ENCODE data around the gene SULT2B1. TPM values are rescaled to one million over a fixed set of nuclear protein-coding genes. Genes with fewer than 3 reads are reported as not detected.
"Not testable (repeated sequence)": the region's sequence is repeated elsewhere in the genome, so short reads cannot be mapped to it uniquely, and the experiment has no call there.

SULT2B1 gene
- total RNA-seq, 4 donors from 2014 or later, result not detected

DNA sequence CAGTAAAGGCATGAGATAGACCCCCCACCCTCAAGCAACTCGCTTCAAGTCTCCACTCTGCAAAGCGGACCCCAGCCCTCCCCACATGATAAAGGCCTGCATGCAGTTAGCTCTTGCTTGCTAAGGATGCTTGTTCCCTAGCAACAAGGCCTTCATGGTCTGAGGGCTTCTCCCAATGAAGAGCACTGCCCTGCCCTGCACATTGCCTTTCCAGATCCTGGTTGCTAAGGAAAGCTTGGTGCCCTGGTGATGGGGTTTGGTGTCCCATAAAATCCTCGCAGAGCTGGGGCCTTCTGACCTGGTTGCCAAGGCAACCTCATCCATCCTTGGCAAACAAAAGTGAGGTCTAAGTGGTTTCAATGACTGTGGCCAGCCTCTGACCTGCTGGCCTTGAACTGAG, 79.3 kb downstream of the SULT2B1 start:
- WGBS, 2 donors, result 54 to 67% methylated on average over 3 of the region's 3 CpGs
- H3K36me3 ChIP-seq, result peaks cover 0 to 61% (median 0%) of the 10 kb centered on the region in 3 donors
- no peak for DNase-seq (ENCODE audit: low spot score in 2 of 2)
- TF ChIP-seq EP300 (IDR thresholded peaks at IDR 0.05) (no peak), POLR2A (IDR thresholded peaks at IDR 0.05) (no peak)
- TF ChIP-seq, protein P1, sequence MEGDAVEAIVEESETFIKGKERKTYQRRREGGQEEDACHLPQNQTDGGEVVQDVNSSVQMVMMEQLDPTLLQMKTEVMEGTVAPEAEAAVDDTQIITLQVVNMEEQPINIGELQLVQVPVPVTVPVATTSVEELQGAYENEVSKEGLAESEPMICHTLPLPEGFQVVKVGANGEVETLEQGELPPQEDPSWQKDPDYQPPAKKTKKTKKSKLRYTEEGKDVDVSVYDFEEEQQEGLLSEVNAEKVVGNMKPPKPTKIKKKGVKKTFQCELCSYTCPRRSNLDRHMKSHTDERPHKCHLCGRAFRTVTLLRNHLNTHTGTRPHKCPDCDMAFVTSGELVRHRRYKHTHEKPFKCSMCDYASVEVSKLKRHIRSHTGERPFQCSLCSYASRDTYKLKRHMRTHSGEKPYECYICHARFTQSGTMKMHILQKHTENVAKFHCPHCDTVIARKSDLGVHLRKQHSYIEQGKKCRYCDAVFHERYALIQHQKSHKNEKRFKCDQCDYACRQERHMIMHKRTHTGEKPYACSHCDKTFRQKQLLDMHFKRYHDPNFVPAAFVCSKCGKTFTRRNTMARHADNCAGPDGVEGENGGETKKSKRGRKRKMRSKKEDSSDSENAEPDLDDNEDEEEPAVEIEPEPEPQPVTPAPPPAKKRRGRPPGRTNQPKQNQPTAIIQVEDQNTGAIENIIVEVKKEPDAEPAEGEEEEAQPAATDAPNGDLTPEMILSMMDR (IDR thresholded peaks at IDR 0.05), result no peak
- no peaks in the 10 kb centered on the region for H3K9me3 ChIP-seq
- no peaks in the 10 kb centered on the region for H3K27me3 ChIP-seq
- H3K4me1 ChIP-seq, result peaks cover 0 to 75% (median 41%) of the 10 kb centered on the region in 4 donors
- H3K4me3 ChIP-seq, result no peak overlapping the region
- peak overlapping the region in 3 of 4 donors; percentile 77 to 81 (median 78) for H3K27ac ChIP-seq

DNA sequence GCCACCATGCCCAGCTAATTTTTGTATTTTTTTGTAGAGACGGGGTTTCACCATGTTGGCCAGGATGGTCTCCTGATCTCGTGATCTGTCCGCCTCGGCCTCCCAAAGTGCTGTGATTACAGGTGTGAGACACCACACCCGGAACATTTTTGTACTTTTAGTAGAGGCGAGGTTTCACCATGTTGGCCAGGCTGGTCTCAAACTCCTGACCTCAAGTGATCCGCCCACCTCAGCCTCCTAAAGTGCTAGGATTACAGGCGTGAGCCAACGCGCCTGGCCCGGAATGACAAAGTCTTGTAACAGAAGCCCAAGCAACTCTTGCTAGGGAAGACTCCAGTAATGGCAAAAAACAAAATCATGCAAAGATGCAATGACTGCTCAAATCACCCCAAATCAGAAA, 80.3 kb downstream of the SULT2B1 start:
- H3K4me1 ChIP-seq, result peaks cover 0 to 84% (median 45%) of the 10 kb centered on the region in 4 donors
- H3K9me3 ChIP-seq; DNase-seq (ENCODE audit: low spot score in 2 of 2); H3K27me3 ChIP-seq; H3K4me3 ChIP-seq: not testable (repeated sequence)
- H3K27ac ChIP-seq, result peak overlapping the region in 3 of 4 donors; percentile 29 to 99 (median 94)
- 87 to 89% methylated on average over 10 to 11 of the region's 11 CpGs for WGBS, 2 donors
- peaks cover 0 to 53% (median 0%) of the 10 kb centered on the region in 3 donors for H3K36me3 ChIP-seq

DNA sequence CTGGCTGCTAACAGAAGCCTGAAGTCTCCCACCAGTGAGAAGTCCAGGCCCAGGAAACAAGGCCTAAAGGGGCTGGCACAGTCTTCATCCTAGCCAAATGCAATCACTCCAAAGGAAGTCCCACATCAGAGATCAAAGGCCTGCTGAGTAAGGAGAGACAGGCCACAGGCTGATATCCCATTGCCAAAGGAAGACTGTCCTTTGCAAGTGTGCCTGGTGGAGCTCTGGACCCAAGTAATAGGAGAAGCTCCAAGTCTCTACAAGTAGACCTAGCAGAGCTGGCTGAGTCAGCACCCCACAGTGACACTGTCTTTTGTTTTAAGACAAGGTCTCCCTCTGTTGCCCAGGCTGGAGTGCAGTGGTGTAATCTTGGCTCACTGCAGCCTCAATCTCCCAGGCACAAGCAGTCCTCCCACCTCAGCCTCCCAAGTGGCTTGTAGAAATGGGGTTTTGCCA, 80.7 kb downstream of the SULT2B1 start:
- Histone ChIP-seq H3K9me3 (no peaks in the 10 kb centered on the region), H3K27me3 (no peaks in the 10 kb centered on the region), H3K27ac (peak overlapping the region; percentile 94 to 99 (median 99)), H3K4me1 (peaks cover 0 to 84% (median 45%) of the 10 kb centered on the region in 4 donors), H3K4me3 (no peak overlapping the region), H3K36me3 (peaks cover 0 to 49% (median 0%) of the 10 kb centered on the region in 3 donors)
- no peak for DNase-seq (ENCODE audit: low spot score in 2 of 2)
- TF ChIP-seq, protein P1 (IDR thresholded peaks at IDR 0.05), result no peak
- no peak for TF ChIP-seq POLR2A (IDR thresholded peaks at IDR 0.05)

DNA sequence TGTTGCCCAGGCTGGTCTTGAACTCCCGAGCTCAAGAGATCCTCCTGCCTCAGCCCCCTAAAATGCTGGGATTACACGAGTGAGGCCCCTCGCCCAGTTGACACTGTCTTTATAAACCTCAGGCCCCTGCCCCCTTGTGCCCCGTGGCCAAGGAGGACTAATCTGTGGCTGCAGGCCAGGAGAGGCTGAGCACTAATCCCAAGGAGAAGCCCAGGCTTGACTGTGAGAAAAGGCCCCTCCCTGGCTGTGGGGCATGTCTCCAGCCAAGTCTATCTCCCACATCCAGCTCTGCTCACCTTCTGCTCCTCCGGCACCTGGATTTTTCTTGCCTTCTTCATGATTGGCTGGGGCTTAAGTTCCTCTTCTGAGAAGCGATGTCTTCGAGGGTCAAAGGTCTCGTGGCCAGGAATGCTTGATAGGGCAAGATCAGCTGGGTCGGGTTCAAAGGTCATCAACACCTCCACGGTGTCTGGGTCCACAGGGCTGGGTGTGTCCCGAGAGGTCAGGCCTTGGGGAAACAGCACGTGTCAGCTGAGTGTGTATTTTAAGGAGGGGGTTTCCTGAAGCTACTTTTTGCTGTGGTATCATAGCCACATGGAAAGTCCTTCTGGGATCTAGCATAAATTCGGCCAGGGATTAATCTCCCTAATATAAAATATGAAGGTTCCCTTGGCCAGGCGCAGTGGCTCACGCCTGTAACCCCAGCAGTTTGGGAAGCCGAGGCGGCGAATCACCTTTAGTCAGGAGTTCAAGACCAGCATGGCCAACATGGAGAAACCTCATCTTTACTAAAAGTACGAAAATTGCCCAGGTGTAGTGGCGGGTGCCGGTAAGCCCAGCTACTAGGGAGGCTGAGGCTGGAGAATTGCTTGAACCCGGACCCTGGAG, 81.4 kb downstream of the SULT2B1 start:
- no peak for DNase-seq (ENCODE audit: low spot score in 2 of 2)
- Histone ChIP-seq H3K36me3 (peaks cover 0 to 42% (median 0%) of the 10 kb centered on the region in 3 donors), H3K4me1 (peaks cover 0 to 84% (median 46%) of the 10 kb centered on the region in 4 donors), H3K4me3 (peak overlapping the region in 1 of 4 donors; percentile 30), H3K9me3 (no peaks in the 10 kb centered on the region), H3K27me3 (no peaks in the 10 kb centered on the region), H3K27ac (peak overlapping the region; percentile 94 to 99 (median 99))
- WGBS, 2 donors, result 67 to 69% methylated on average over 22 of the region's 22 CpGs
- TF ChIP-seq EP300 (IDR thresholded peaks at IDR 0.05), result no peak
- TF ChIP-seq, protein P1 (IDR thresholded peaks at IDR 0.05), result no peak
- TF ChIP-seq POLR2A (IDR thresholded peaks at IDR 0.05), result no peak

DNA sequence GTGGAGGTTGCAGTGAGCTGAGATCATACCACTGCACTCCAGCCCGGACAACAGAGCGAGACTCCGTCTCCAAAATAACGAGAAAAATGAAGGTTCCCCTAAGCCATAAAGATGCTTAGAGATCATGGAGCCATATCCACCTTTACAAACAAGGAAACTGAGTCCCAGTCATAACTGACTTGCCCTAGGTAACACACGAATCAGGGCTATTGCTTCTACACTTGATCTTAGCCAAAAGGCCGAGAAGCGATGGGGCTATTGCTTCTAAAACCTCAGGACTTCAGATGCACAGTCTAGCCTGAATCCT, 82.0 kb downstream of the SULT2B1 start:
- TF ChIP-seq EP300 (IDR thresholded peaks at IDR 0.05) (no peak), POLR2A (IDR thresholded peaks at IDR 0.05) (no peak)
- TF ChIP-seq, protein P1 (IDR thresholded peaks at IDR 0.05), result no peak
- Histone ChIP-seq H3K27me3 (no peaks in the 10 kb centered on the region), H3K4me3 (peak overlapping the region in 2 of 4 donors; percentile 30 to 85), H3K9me3 (no peaks in the 10 kb centered on the region), H3K36me3 (peaks cover 0 to 36% (median 0%) of the 10 kb centered on the region in 3 donors), H3K4me1 (peaks cover 0 to 84% (median 51%) of the 10 kb centered on the region in 4 donors), H3K27ac (peak overlapping the region; percentile 94 to 99 (median 99))
- no peak for DNase-seq (ENCODE audit: low spot score in 2 of 2)
- 39% methylated on average over 7 of the region's 7 CpGs for WGBS, 2 donors
